A549 (cell line): ENCODE measurements around the gene ANAPC7. TPM values are rescaled to one million over a fixed set of nuclear protein-coding genes. Genes with fewer than 3 reads are reported as not detected.

Source experiments
- ATAC-seq, 2 experiments: fragments of 200-7000 bp in 1 of 2; fragments of >200 bp in 1 of 2; cut with Nextera tagmentation in 1 of 2; cut with Tn5 transposase in 1 of 2; 3 replicates each; pipeline versions ENCODE4 v1.8.0 to v1.9.1; 2018 to 2020; ENCODE audit warnings: mild to moderate bottlenecking in 1 of 2, moderate library complexity in 1 of 2
- CTCF ChIA-PET: fragments of 300-600 bp; sonication (Branson Sonifier 250); formaldehyde crosslinking; extraction: SDS; loops from one replicate; lab custom pipeline; 2021; ENCODE audit warnings: antibody characterized with exemption, inconsistent platforms; lab: Yijun Ruan, JAX
- POLR2A ChIA-PET: fragments of 350-600 bp; formaldehyde crosslinking; extraction: SDS; loops from one replicate; lab custom pipeline; 2021; ENCODE audit warnings: antibody characterized with exemption, inconsistent platforms; lab: Yijun Ruan, JAX
- DNase-seq, 2 experiments: peaks; one replicate each; pipeline versions ENCODE4 v3.0.0 to v3.0.0-alpha.2; 2011 to 2016; ENCODE audit warnings: low read depth in 1 of 2, low spot score in 1 of 2
- FAIRE-seq: peaks from 2 replicates; lab custom pipeline; 2011; peaks lifted over from hg19 to GRCh38; lab: Jason Lieb, UNC
- H3K27ac ChIP-seq, 2 experiments: fragments of >200 bp; sonication (Bioruptor Twin); formaldehyde crosslinking; 3 replicates each; pipeline ENCODE4 v1.5.1; 2016 to 2017
- H3K4me1 ChIP-seq: fragments of >200 bp; sonication (Bioruptor Twin); formaldehyde crosslinking; 3 replicates; pipeline ENCODE4 v1.6.1; 2016
- H3K4me2 ChIP-seq: fragments of >200 bp; sonication (Bioruptor Twin); formaldehyde crosslinking; 3 replicates; pipeline ENCODE4 v1.6.1; 2016
- H3K4me3 ChIP-seq: fragments of >200 bp; sonication (Bioruptor Twin); formaldehyde crosslinking; 3 replicates; pipeline ENCODE4 v1.5.1; 2016
- H3K9me3 ChIP-seq: fragments of >200 bp; sonication (Bioruptor Twin); formaldehyde crosslinking; 3 replicates; pipeline ENCODE4 v1.6.1; 2016
- CBX2 ChIP-seq: fragments of 200-600 bp; sonication (generic); IDR thresholded peaks from 2 replicates; pipeline ENCODE4 v1.6.1; 2016; ENCODE audit warnings: low read depth, mild to moderate bottlenecking, borderline replicate concordance
- CEBPB ChIP-seq, 2 experiments: fragments of >200 bp in 1 of 2; sonication (Bioruptor Twin) in 1 of 2; formaldehyde crosslinking in 1 of 2; IDR thresholded peaks; 2 replicates each; pipeline ENCODE4 v1.6.1; 2012 to 2016
- CHD2 ChIP-seq: fragments of 150-350 bp; IDR thresholded peaks from 2 replicates; pipeline ENCODE4 v1.6.1; 2014; ENCODE audit warnings: low read length; ENCODE audit not compliant: partially characterized antibody
- ESRRA ChIP-seq: fragments of 150-350 bp; IDR thresholded peaks from 2 replicates; pipeline ENCODE4 v1.6.1; 2014; ENCODE audit warnings: mild to moderate bottlenecking, low read length, borderline replicate concordance
- FOSB ChIP-seq: fragments of 250-450 bp; sonication (Bioruptor Pico); IDR thresholded peaks from 2 replicates; pipeline ENCODE4 v1.5.0; 2020; ENCODE audit warnings: mild to moderate bottlenecking, moderate library complexity
- HDAC2 ChIP-seq: fragments of 200-600 bp; sonication (generic); IDR thresholded peaks from 2 replicates; pipeline ENCODE4 v1.6.1; 2016
- HEYL ChIP-seq: fragments of 250-450 bp; sonication (Bioruptor Pico); IDR thresholded peaks from 2 replicates; pipeline ENCODE4 v1.8.0; 2021; ENCODE audit warnings: mild to moderate bottlenecking, moderate library complexity
- HOXA7 ChIP-seq: fragments of 250-450 bp; sonication (Bioruptor Pico); IDR thresholded peaks from 2 replicates; pipeline ENCODE4 v1.5.0; 2020; ENCODE audit warnings: mild to moderate bottlenecking, moderate library complexity
- HOXB13 ChIP-seq: fragments of 250-450 bp; sonication (Bioruptor Pico); IDR thresholded peaks from 2 replicates; pipeline ENCODE4 v1.5.0; 2020; ENCODE audit warnings: low read depth, mild to moderate bottlenecking, moderate library complexity
- HOXB5 ChIP-seq: fragments of 250-450 bp; sonication (Bioruptor Pico); IDR thresholded peaks from 2 replicates; pipeline ENCODE4 v1.5.0; 2020; ENCODE audit warnings: mild to moderate bottlenecking, moderate library complexity
- JUN ChIP-seq, 2 experiments: fragments of >200 bp; sonication (Bioruptor Twin); formaldehyde crosslinking; IDR thresholded peaks; 2 replicates in 1 of 2; 3 replicates in 1 of 2; pipeline ENCODE4 v1.6.1; 2016 to 2017
- JUNB ChIP-seq: fragments of >200 bp; sonication (Bioruptor Twin); formaldehyde crosslinking; IDR thresholded peaks from 2 replicates; pipeline ENCODE4 v1.6.1; 2016
- KDM1A ChIP-seq: fragments of 200-600 bp; sonication (generic); IDR thresholded peaks from 2 replicates; pipeline ENCODE4 v1.6.1; 2016; ENCODE audit warnings: low read depth, mild to moderate bottlenecking
- MAFK ChIP-seq: fragments of 450-650 bp; IDR thresholded peaks from 2 replicates; pipeline ENCODE4 v1.6.1; 2014; ENCODE audit not compliant: partially characterized antibody
- MAX ChIP-seq: IDR thresholded peaks from 2 replicates; pipeline ENCODE4 v1.6.1; 2012
- NFE2L2 ChIP-seq: fragments of 150-350 bp; conservative IDR thresholded peaks from 2 replicates; pipeline ENCODE4 v1.6.1; 2014; ENCODE audit warnings: low read length
- NPAS2 ChIP-seq: fragments of 250-450 bp; sonication (Bioruptor Pico); IDR thresholded peaks from 2 replicates; pipeline ENCODE4 v1.8.0; 2022; ENCODE audit warnings: mild to moderate bottlenecking, moderate library complexity, borderline replicate concordance
- POLR2A ChIP-seq: IDR thresholded peaks from 2 replicates; pipeline ENCODE4 v1.6.1; 2012; ENCODE audit warnings: mild to moderate bottlenecking, low read length
- POLR2AphosphoS2 ChIP-seq: conservative IDR thresholded peaks from 2 replicates; pipeline ENCODE4 v1.6.1; 2012; ENCODE audit warnings: low read length, improper control_type of control experiment, inconsistent platforms
- RAD21 ChIP-seq, 2 experiments: fragments of >200 bp in 1 of 2; sonication (Bioruptor Twin) in 1 of 2; formaldehyde crosslinking in 1 of 2; IDR thresholded peaks in 1 of 2; conservative IDR thresholded peaks in 1 of 2; 2 replicates in 1 of 2; 3 replicates in 1 of 2; pipeline ENCODE4 v1.6.1; 2012 to 2018; ENCODE audit warnings: inconsistent platforms in 1 of 2
- RARB ChIP-seq: fragments of 250-450 bp; sonication (Bioruptor Pico); IDR thresholded peaks from 2 replicates; pipeline ENCODE4 v1.8.0; 2021; ENCODE audit warnings: mild to moderate bottlenecking, moderate library complexity
- REST ChIP-seq: fragments of 200-600 bp; sonication (generic); IDR thresholded peaks from 2 replicates; pipeline ENCODE4 v1.6.1; 2016; ENCODE audit warnings: antibody characterized with exemption, mild to moderate bottlenecking, moderate library complexity
- RNF2 ChIP-seq: fragments of 200-600 bp; sonication (generic); IDR thresholded peaks from 2 replicates; pipeline ENCODE4 v1.6.1; 2016; ENCODE audit warnings: low read depth, mild to moderate bottlenecking, antibody characterized with exemption, moderate library complexity, borderline replicate concordance
- SMC3 ChIP-seq: fragments of >200 bp; sonication (Bioruptor Twin); formaldehyde crosslinking; IDR thresholded peaks from 3 replicates; pipeline ENCODE4 v1.6.1; 2018; ENCODE audit warnings: inconsistent platforms
- TFCP2L1 ChIP-seq: fragments of 250-450 bp; sonication (Bioruptor Pico); IDR thresholded peaks from 2 replicates; pipeline ENCODE4 v1.5.0; 2021; ENCODE audit warnings: mild to moderate bottlenecking
- ZFP36 ChIP-seq: fragments of 450-650 bp; IDR thresholded peaks from 2 replicates; pipeline ENCODE4 v1.6.1; 2014; ENCODE audit warnings: borderline replicate concordance; ENCODE audit not compliant: partially characterized antibody
- ZNF302 ChIP-seq: fragments of 250-450 bp; sonication (Bioruptor Pico); IDR thresholded peaks from 2 replicates; pipeline ENCODE4 v1.9.0; 2021; ENCODE audit warnings: inconsistent platforms, mild to moderate bottlenecking, moderate library complexity
- WGBS: methylation state at CpG from one replicate; pipeline ENCODE4 v1.1.6; 2017; ENCODE audit errors: missing lambda C conversion rate; 5-methylcytosine and 5-hydroxymethylcytosine counted together
- polyA plus RNA-seq, 4 experiments: library from polyadenylated mRNA; depleted of rRNA in 3 of 4; stranded (reverse); fragments of >200 nt; fragmentation: RNase III in 1 of 4; extraction: RNeasy Plus Mini Kit Qiagen cat#74134 plus additional on column Dnase treatment in 1 of 4; gene quantifications; 2 replicates in 3 of 4; 3 replicates in 1 of 4; pipeline ENCODE4 v1.2.3, GENCODE V29; 2011 to 2017
- TF ChIP-seq, protein P1 (sequence below): IDR thresholded peaks from 2 replicates; pipeline ENCODE4 v1.6.1; 2012

The ANAPC7 gene
- polyA plus RNA-seq, 2 of the 4 experiments (the other 2 are of a cell fraction), result 66.1 to 122 TPM

DNA sequence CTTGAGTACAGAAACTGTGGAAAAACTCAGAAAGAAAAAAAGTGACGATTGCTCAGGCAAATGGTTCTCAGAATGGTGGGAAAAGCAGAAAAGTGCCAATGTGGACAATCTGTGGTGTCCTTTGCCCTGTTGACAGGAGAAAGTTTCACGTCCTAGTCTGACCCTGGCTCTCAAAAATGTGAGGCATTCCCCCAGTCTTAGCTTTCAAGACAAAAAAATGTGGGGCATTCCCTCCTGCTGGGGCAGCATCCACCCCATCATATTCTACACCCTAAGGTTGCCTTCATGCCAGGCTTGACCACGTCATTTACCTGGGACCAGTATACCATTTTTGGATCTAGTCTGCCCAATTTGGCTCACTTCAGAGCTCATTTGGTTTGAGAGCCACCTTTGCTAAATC lies 20.7 kb upstream of the ANAPC7 start (continued):
- no peak for TF ChIP-seq NPAS2 (CRISPR knock-in tag)
- no peak for TF ChIP-seq CBX2
- TF ChIP-seq RNF2, result no peak
- TF ChIP-seq REST, result no peak
- TF ChIP-seq FOSB, result no peak
- no peak for TF ChIP-seq ZFP36
- TF ChIP-seq HOXA7 (CRISPR knock-in tag), result no peak
- no peak for TF ChIP-seq HEYL (CRISPR knock-in tag)
- no peak for TF ChIP-seq RARB

DNA sequence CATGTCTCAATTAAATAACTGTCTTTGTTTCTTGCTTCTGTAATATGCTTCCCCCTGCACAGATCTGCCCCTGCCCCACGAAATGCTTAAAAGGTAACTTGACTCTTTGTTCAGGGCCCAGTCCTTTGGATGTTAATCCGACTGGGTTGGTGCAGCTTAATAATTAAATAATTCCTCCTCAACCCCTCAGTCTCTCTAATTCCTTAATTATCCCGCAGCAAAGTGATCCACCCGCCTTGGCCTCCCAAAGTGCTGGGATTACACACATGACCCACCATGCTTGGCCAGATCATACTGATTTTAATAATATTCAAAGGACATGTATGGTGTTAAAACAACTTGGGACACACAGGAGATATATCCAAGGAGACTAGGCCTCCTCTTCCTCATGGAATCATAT lies 18.2 kb upstream of the ANAPC7 start:
- ChIA-PET POLR2A (no interaction called here), CTCF (interaction anchor here (1.5 to 3.5 kb wide), 2 partner anchors 10 kb away, joined by 5 to 30 read pairs; no protein-coding TSS in a partner anchor)
- ATAC-seq (no peak), FAIRE-seq (no peak), DNase-seq (no peak)
- 66% methylated on average over 4 of the region's 4 CpGs for WGBS
- no peak overlapping the region for H3K27ac ChIP-seq
- H3K9me3 ChIP-seq, result no peaks in the 10 kb centered on the region
- no peak overlapping the region for H3K4me2 ChIP-seq
- H3K4me3 ChIP-seq, result no peak overlapping the region
- H3K4me1 ChIP-seq, result peaks cover 4% of the 10 kb centered on the region; the same call in 2 of the 3 replicates
- no peak for TF ChIP-seq NFE2L2
- TF ChIP-seq ZNF302 (CRISPR knock-in tag), result no peak
- no peak for TF ChIP-seq MAFK
- no peak for TF ChIP-seq HOXA7 (CRISPR knock-in tag)
- TF ChIP-seq MAX, result no peak
- no peak for TF ChIP-seq KDM1A
- TF ChIP-seq TFCP2L1 (CRISPR knock-in tag), result no peak
- no peak for TF ChIP-seq JUNB
- no peak for TF ChIP-seq HOXB5
- TF ChIP-seq HDAC2, result no peak
- TF ChIP-seq RAD21 (conservative IDR thresholded peaks at IDR 0.05 in 1 of 2, IDR thresholded peaks at IDR 0.05 in 1 of 2), result no peak
- TF ChIP-seq POLR2AphosphoS2, result no peak
- TF ChIP-seq HOXB13, result no peak
- TF ChIP-seq CEBPB (IDR thresholded peaks at IDR 0.05), result no peak
- TF ChIP-seq POLR2A, result no peak
- no peak for TF ChIP-seq JUN (IDR thresholded peaks at IDR 0.05)
- TF ChIP-seq ESRRA, result no peak
- TF ChIP-seq, protein P1, sequence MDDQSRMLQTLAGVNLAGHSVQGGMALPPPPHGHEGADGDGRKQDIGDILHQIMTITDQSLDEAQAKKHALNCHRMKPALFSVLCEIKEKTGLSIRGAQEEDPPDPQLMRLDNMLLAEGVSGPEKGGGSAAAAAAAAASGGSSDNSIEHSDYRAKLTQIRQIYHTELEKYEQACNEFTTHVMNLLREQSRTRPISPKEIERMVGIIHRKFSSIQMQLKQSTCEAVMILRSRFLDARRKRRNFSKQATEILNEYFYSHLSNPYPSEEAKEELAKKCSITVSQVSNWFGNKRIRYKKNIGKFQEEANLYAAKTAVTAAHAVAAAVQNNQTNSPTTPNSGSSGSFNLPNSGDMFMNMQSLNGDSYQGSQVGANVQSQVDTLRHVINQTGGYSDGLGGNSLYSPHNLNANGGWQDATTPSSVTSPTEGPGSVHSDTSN, result no peak
- no peak for TF ChIP-seq CHD2
- no peak for TF ChIP-seq SMC3
